CD4-positive, alpha-beta memory T cell (primary cell): ENCODE results near the gene SCIMP. TPM values are rescaled to one million over a fixed set of nuclear protein-coding genes. Genes with fewer than 3 reads are reported as not detected.

ENCODE experiments used
- CTCF ChIA-PET: fragments of 350-600 bp; sonication (Branson Sonifier 250); formaldehyde crosslinking; loops from one replicate; lab custom pipeline; 2021; ENCODE audit warnings: inconsistent platforms; ENCODE audit not compliant: partially characterized antibody; lab: Charles Lee
- POLR2A ChIA-PET: fragments of 350-600 bp; sonication (Branson Sonifier 250); formaldehyde crosslinking; loops from one replicate; lab custom pipeline; 2021; ENCODE audit not compliant: partially characterized antibody; lab: Charles Lee
- DNase-seq, 5 donors: peaks; one replicate each; pipeline versions ENCODE4 v3.0.0 to v3.0.0-alpha.2; 2020 to 2022; ENCODE audit warnings: mixed read lengths in 1 of 5
- H3K27ac ChIP-seq: one replicate; pipeline ENCODE4 v1.7.0; 2013; ENCODE audit warnings: low read depth, low read length
- H3K27me3 ChIP-seq: 2 replicates; pipeline ENCODE4 v1.7.0; 2013; ENCODE audit warnings: mild to moderate bottlenecking, low read length, moderate library complexity; ENCODE audit not compliant: insufficient read depth
- H3K36me3 ChIP-seq: 2 replicates; pipeline ENCODE4 v1.7.0; 2013; ENCODE audit warnings: mild to moderate bottlenecking, low read length, moderate library complexity; ENCODE audit not compliant: insufficient read depth
- H3K4me1 ChIP-seq: 2 replicates; pipeline ENCODE4 v1.7.0; 2013; ENCODE audit warnings: mild to moderate bottlenecking, low read length, moderate library complexity; ENCODE audit not compliant: insufficient read depth
- H3K4me3 ChIP-seq, 2 donors: one replicate each; pipeline ENCODE4 v1.7.0; 2013; ENCODE audit warnings: low read length in 2 of 2, mild to moderate bottlenecking in 1 of 2
- H3K9me3 ChIP-seq, 2 donors: one replicate each; pipeline ENCODE4 v1.7.0; 2013; ENCODE audit warnings: low read length in 2 of 2, control low read depth in 1 of 2; ENCODE audit not compliant: control insufficient read depth in 1 of 2
- H3K27ac Mint-ChIP-seq, 7 donors: one replicate each; pipeline ENCODE4 v1.8.0; 2020 to 2021; ENCODE audit warnings: mixed read lengths in 7 of 7, mild to moderate bottlenecking in 6 of 7, inconsistent platforms in 3 of 7, moderate library complexity in 3 of 7
- H3K27me3 Mint-ChIP-seq, 2 donors: one replicate each; pipeline ENCODE4 v1.8.0; 2020 to 2021; ENCODE audit warnings: mixed read lengths in 2 of 2
- H3K36me3 Mint-ChIP-seq, 2 donors: one replicate each; pipeline ENCODE4 v1.8.0; 2020 to 2021; ENCODE audit warnings: mixed read lengths in 2 of 2, inconsistent platforms in 1 of 2, mild to moderate bottlenecking in 1 of 2
- H3K4me1 Mint-ChIP-seq, 4 donors: one replicate each; pipeline ENCODE4 v1.8.0; 2020 to 2021; ENCODE audit warnings: mixed read lengths in 4 of 4, mild to moderate bottlenecking in 1 of 4
- H3K4me3 Mint-ChIP-seq, 8 donors: one replicate each; pipeline ENCODE4 v1.8.0; 2020 to 2021; ENCODE audit warnings: mixed read lengths in 8 of 8, mild to moderate bottlenecking in 7 of 8, moderate library complexity in 6 of 8, inconsistent platforms in 3 of 8
- H3K9me3 Mint-ChIP-seq, 8 donors: one replicate each; pipeline ENCODE4 v1.8.0; 2020 to 2021; ENCODE audit warnings: mixed read lengths in 8 of 8, mild to moderate bottlenecking in 5 of 8, inconsistent platforms in 3 of 8, moderate library complexity in 1 of 8
- intact Hi-C: fragments of 100-400 bp; cut with micrococcal nuclease; formaldehyde crosslinking; loops from one replicate; pipeline ENCODE4 v1.15.1; 2023
- polyA plus RNA-seq, 2 donors: library from polyadenylated mRNA; unstranded; fragments of 300-500 nt; fragmentation: Illumina TruSeq; gene quantifications; one replicate each; pipeline ENCODE4 v1.2.3, GENCODE V29; 2021
- total RNA-seq, 2 experiments: library from RNA; stranded (reverse); gene quantifications; one replicate each; pipeline ENCODE4 v1.2.3, GENCODE V29; 2021

Gene SCIMP
- total and polyA plus RNA-seq, 4 experiments from 2014 or later = 0.08 to 1.5 (median 0.26) TPM

- ChIA-PET POLR2A (interaction anchor here (0.6 to 2.5 kb wide), 13 partner anchors 10 to 1048 kb away, joined by 3 to 15 read pairs (median 5); partner anchors contain the start of genes C1QBP, DERL2, MIS12 and NLRP1), CTCF (interaction anchor here (1.1 to 2.3 kb wide), 5 partner anchors 11 to 247 kb away, joined by 3 to 6 read pairs (median 4); partner anchors contain the start of gene C1QBP)
- Histone ChIP-seq H3K27me3 (no peaks in the 10 kb centered on the region), H3K36me3 (no peaks in the 10 kb centered on the region), H3K27ac (peak within 1 kb of the TSS; percentile 68), H3K4me1 (peaks cover 23% of the 10 kb centered on the region), H3K9me3 (no peaks in the 10 kb centered on the region), H3K4me3 (peak within 1 kb of the TSS; percentile 69 to 92)
- peak within 1 kb of the TSS; percentile 92 to 97 (median 94) for H3K4me3 Mint-ChIP-seq
- H3K27me3 Mint-ChIP-seq = no peaks in the 10 kb centered on the region
- H3K36me3 Mint-ChIP-seq = peaks cover 29% of the 10 kb centered on the region in 2 donors
- H3K27ac Mint-ChIP-seq = peak within 1 kb of the TSS; percentile 90 to 97 (median 93)
- peaks cover 17 to 35% (median 25%) of the 10 kb centered on the region in 4 donors for H3K4me1 Mint-ChIP-seq
- peak; percentile 95 to 97 (median 96) for DNase-seq
- intact Hi-C loops = loop anchor here (1.0 to 5.0 kb wide), 4 partner anchors 79 to 295 kb away; partner anchors contain the start of genes C1QBP, DERL2, MIS12 and RPAIN
- peaks cover 0 to 21% (median 12%) of the 10 kb centered on the region in 8 donors for H3K9me3 Mint-ChIP-seq
Observed at GRCh38 chr17:5191541-5192417, 42.9 kb downstream of the SCIMP start, which contains the start of gene ZNF594. Gene ZNF594 (minus strand): TSS chr17:5191868. CDS start chr17:5184256, 7,612 bp downstream.

DNA sequence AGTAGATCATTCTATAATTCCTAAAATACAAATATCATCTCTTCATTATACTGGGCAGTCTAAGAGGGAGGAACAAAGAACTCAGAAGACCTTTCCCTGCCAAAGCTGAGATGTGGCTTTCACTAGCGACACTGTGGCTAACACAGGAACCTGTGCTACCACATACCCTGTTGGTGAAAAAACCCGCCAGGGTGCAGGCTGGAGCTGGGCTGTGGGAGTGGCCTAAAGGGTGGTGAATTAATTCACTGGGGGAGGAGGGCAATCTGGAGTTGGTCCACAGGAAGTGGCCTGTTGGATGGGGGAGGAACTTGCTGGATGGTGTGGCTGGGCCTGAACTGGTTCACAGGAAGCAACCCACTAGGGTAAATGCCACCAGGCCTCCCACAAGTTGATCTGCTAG lies 50.4 kb downstream of the SCIMP start:
- Histone ChIP-seq H3K36me3 (no peaks in the 10 kb centered on the region), H3K4me3 (no peak overlapping the region), H3K9me3 (peaks cover 35 to 50% of the 10 kb centered on the region in 2 donors), H3K27ac (no peak overlapping the region), H3K4me1 (no peaks in the 10 kb centered on the region), H3K27me3 (no peaks in the 10 kb centered on the region)
- peaks cover 0 to 89% (median 75%) of the 10 kb centered on the region in 8 donors for H3K9me3 Mint-ChIP-seq
- no peaks in the 10 kb centered on the region for H3K27me3 Mint-ChIP-seq
- H3K4me3 Mint-ChIP-seq = no peak overlapping the region
- H3K27ac Mint-ChIP-seq = no peak overlapping the region
- DNase-seq = peak in 2 of 5 donors; percentile 12 to 45
- ChIA-PET CTCF (no interaction called here), POLR2A (no interaction called here)
- peaks cover 0 to 5% (median 0%) of the 10 kb centered on the region in 4 donors for H3K4me1 Mint-ChIP-seq
- intact Hi-C loops = no loop called here
- peaks cover 47 to 52% of the 10 kb centered on the region in 2 donors for H3K36me3 Mint-ChIP-seq

- Mint-ChIP-seq H3K27ac (no peak overlapping the region), H3K9me3 (peaks cover 0 to 96% (median 82%) of the 10 kb centered on the region in 8 donors), H3K4me1 (peaks cover 0 to 5% (median 0%) of the 10 kb centered on the region in 4 donors), H3K27me3 (no peaks in the 10 kb centered on the region), H3K36me3 (peaks cover 45 to 54% of the 10 kb centered on the region in 2 donors), H3K4me3 (peak overlapping the region in 1 of 8 donors; percentile 9)
- intact Hi-C loops = no loop called here
- Histone ChIP-seq H3K36me3 (no peaks in the 10 kb centered on the region), H3K9me3 (peaks cover 35 to 55% of the 10 kb centered on the region in 2 donors), H3K4me3 (peak overlapping the region in 1 of 2 donors; percentile 1), H3K4me1 (no peaks in the 10 kb centered on the region), H3K27me3 (no peaks in the 10 kb centered on the region), H3K27ac (no peak overlapping the region)
- DNase-seq = no peak
- ChIA-PET POLR2A (interaction anchor here (3.8 kb wide), 1 partner anchor 8 kb away, joined by 15 read pairs; the partner anchor contains the start of gene ZNF594), CTCF (interaction anchor here (1.6 kb wide), 1 partner anchor 15 kb away, joined by 4 read pairs; no protein-coding TSS in a partner anchor)
Observed at GRCh38 chr17:5183410-5183793, 51.3 kb downstream of the SCIMP start.

- Mint-ChIP-seq H3K36me3 (peaks cover 39 to 50% of the 10 kb centered on the region in 2 donors), H3K9me3 (peaks cover 0 to 96% (median 83%) of the 10 kb centered on the region in 8 donors), H3K4me3 (no peak overlapping the region), H3K4me1 (peaks cover 0 to 5% (median 0%) of the 10 kb centered on the region in 4 donors), H3K27ac (no peak overlapping the region), H3K27me3 (no peaks in the 10 kb centered on the region)
- intact Hi-C loops = no loop called here
- Histone ChIP-seq H3K36me3 (no peaks in the 10 kb centered on the region), H3K4me3 (peak overlapping the region in 1 of 2 donors; percentile 1), H3K9me3 (peaks cover 35 to 55% of the 10 kb centered on the region in 2 donors), H3K27me3 (no peaks in the 10 kb centered on the region), H3K4me1 (no peaks in the 10 kb centered on the region), H3K27ac (no peak overlapping the region)
- ChIA-PET POLR2A (interaction anchor here (1.3 to 3.8 kb wide), 2 partner anchors 9 to 304 kb away, joined by 3 to 15 read pairs; partner anchors contain the start of genes MIS12 and ZNF594), CTCF (interaction anchor here (0.6 to 1.6 kb wide), 2 partner anchors 16 to 1251 kb away, joined by 3 to 4 read pairs; no protein-coding TSS in a partner anchor)
- no peak for DNase-seq
Observed at GRCh38 chr17:5182597-5183409, 51.9 kb downstream of the SCIMP start.

- no peaks in the 10 kb centered on the region for H3K36me3 ChIP-seq
- H3K36me3 Mint-ChIP-seq = peaks cover 31 to 43% of the 10 kb centered on the region in 2 donors
- ChIA-PET CTCF (interaction anchor here (0.6 kb wide), 1 partner anchor 1252 kb away, joined by 3 read pairs; no protein-coding TSS in a partner anchor), POLR2A (interaction anchor here (1.3 to 3.8 kb wide), 2 partner anchors 10 to 305 kb away, joined by 3 to 15 read pairs; partner anchors contain the start of genes MIS12 and ZNF594)
- no peaks in the 10 kb centered on the region for H3K4me1 ChIP-seq
- peak overlapping the region in 2 of 7 donors; percentile 29 to 61 for H3K27ac Mint-ChIP-seq
- H3K9me3 Mint-ChIP-seq = peaks cover 0 to 98% (median 82%) of the 10 kb centered on the region in 8 donors
- H3K4me3 Mint-ChIP-seq = peak overlapping the region in 3 of 8 donors; percentile 15 to 57 (median 22)
- H3K27ac ChIP-seq = no peak overlapping the region
- no peaks in the 10 kb centered on the region for H3K27me3 Mint-ChIP-seq
- intact Hi-C loops = no loop called here
- no peaks in the 10 kb centered on the region for H3K27me3 ChIP-seq
- peaks cover 35 to 60% of the 10 kb centered on the region in 2 donors for H3K9me3 ChIP-seq
- DNase-seq = no peak
- peaks cover 0 to 5% (median 0%) of the 10 kb centered on the region in 4 donors for H3K4me1 Mint-ChIP-seq
- no peak overlapping the region for H3K4me3 ChIP-seq
Observed at GRCh38 chr17:5181509-5182305, 53.0 kb downstream of the SCIMP start.

GRCh38 chr17:5179003-5179402 lies 55.7 kb downstream of the SCIMP start:
- Mint-ChIP-seq H3K4me3 (no peak overlapping the region), H3K36me3 (peaks cover 35 to 39% of the 10 kb centered on the region in 2 donors), H3K4me1 (peaks cover 0 to 1% (median 0%) of the 10 kb centered on the region in 4 donors), H3K9me3 (peaks cover 0 to 98% (median 80%) of the 10 kb centered on the region in 8 donors), H3K27ac (no peak overlapping the region), H3K27me3 (no peaks in the 10 kb centered on the region)
- H3K36me3 ChIP-seq = no peaks in the 10 kb centered on the region
- POLR2A ChIA-PET = no interaction called here
- CTCF ChIA-PET = no interaction called here
- peaks cover 25 to 55% of the 10 kb centered on the region in 2 donors for H3K9me3 ChIP-seq
- H3K4me1 ChIP-seq = no peaks in the 10 kb centered on the region
- DNase-seq = no peak
- intact Hi-C loops = no loop called here
- no peak overlapping the region for H3K4me3 ChIP-seq
- no peaks in the 10 kb centered on the region for H3K27me3 ChIP-seq
- no peak overlapping the region for H3K27ac ChIP-seq
